Measurements from ENCODE around the gene SRPX. TPM values are rescaled to one million over a fixed set of nuclear protein-coding genes. Genes with fewer than 3 reads are reported as not detected.

Gene SRPX
- total and polyA plus RNA-seq, 2 donors (not counting 1 experiment from before 2014, with no cell fraction given): 0.59 TPM; not detected in 1

GRCh38 chrX:38106991-38107655 is 113.5 kb downstream of the SRPX start:
- 100% methylated on average over 1 of the region's 6 CpGs for WGBS (ENCODE audit: insufficient coverage)
- Mint-ChIP-seq H3K4me1 (peaks cover 2% of the 10 kb centered on the region), H3K9me3 (ENCODE audit: insufficient read depth) (no peaks in the 10 kb centered on the region), H3K27ac (no peak overlapping the region), H3K27me3 (no peaks in the 10 kb centered on the region), H3K4me3 (no peak overlapping the region)
- Histone ChIP-seq H2AFZ (ENCODE audit: insufficient read depth, low read depth, low read length, poor library complexity, severe bottlenecking) (no peak overlapping the region), H3K36me3 (replicated peaks in 1 of 2; ENCODE audit: control extremely low read depth in 1 of 2, control insufficient read depth in 1 of 2, extremely low read depth in 1 of 2, insufficient read depth in 2 of 2, low read length in 1 of 2) (no peaks in the 10 kb centered on the region), H4K20me1 (ENCODE audit: control insufficient read depth, insufficient read depth, low read length, poor library complexity, severe bottlenecking) (no peaks in the 10 kb centered on the region), H3K4me1 (ENCODE audit: control insufficient read depth in 2 of 2, insufficient read depth in 2 of 2, low read length in 2 of 2) (no peaks in the 10 kb centered on the region), H3K4me3 (ENCODE audit: control extremely low read depth in 1 of 5, extremely low read depth in 1 of 5, insufficient read depth in 1 of 5, low read depth in 2 of 5, low read length in 4 of 5) (no peak overlapping the region), H3K4me2 (replicated peaks; ENCODE audit: low read depth, low read length, poor library complexity, severe bottlenecking) (no peak overlapping the region), H3K27me3 (replicated peaks in 1 of 4; ENCODE audit: control extremely low read depth in 1 of 4, control insufficient read depth in 3 of 4, insufficient read depth in 4 of 4, low read length in 3 of 4) (no peaks in the 10 kb centered on the region), H3K27ac (ENCODE audit: low read length in 2 of 2) (no peak overlapping the region), H3K9ac (ENCODE audit: low read length) (no peak overlapping the region), H3K9me3 (ENCODE audit: control extremely low read depth in 1 of 3, control insufficient read depth in 2 of 3, insufficient read depth in 1 of 3, low read length in 2 of 3) (no peaks in the 10 kb centered on the region), H3K79me2 (ENCODE audit: control insufficient read depth, insufficient read depth, low read length) (no peaks in the 10 kb centered on the region)
- TF ChIP-seq CTCF (IDR thresholded peaks at IDR 0.05) (no peak), EZH2 (IDR thresholded peaks at IDR 0.05; ENCODE audit: borderline replicate concordance, insufficient read depth, low read depth, low read length, poor library complexity, severe bottlenecking) (no peak)
- intact Hi-C loops (cut with micrococcal nuclease): no loop called here
- CTCF ChIA-PET: no interaction called here
- ATAC-seq (ENCODE audit: low read depth) (no peak), DNase-seq (no peak)
- POLR2A ChIA-PET: no interaction called here

GRCh38 chrX:38105216-38105725 is 115.4 kb downstream of the SRPX start:
- Histone ChIP-seq H3K79me2 (ENCODE audit: control insufficient read depth, insufficient read depth, low read length) (no peaks in the 10 kb centered on the region), H3K27ac (ENCODE audit: low read length in 2 of 2) (no peak overlapping the region), H3K27me3 (replicated peaks in 1 of 4; ENCODE audit: control extremely low read depth in 1 of 4, control insufficient read depth in 3 of 4, insufficient read depth in 4 of 4, low read length in 3 of 4) (no peaks in the 10 kb centered on the region), H2AFZ (ENCODE audit: insufficient read depth, low read depth, low read length, poor library complexity, severe bottlenecking) (no peak overlapping the region), H3K9ac (ENCODE audit: low read length) (no peak overlapping the region), H3K4me1 (ENCODE audit: control insufficient read depth in 2 of 2, insufficient read depth in 2 of 2, low read length in 2 of 2) (no peaks in the 10 kb centered on the region), H3K36me3 (replicated peaks in 1 of 2; ENCODE audit: control extremely low read depth in 1 of 2, control insufficient read depth in 1 of 2, extremely low read depth in 1 of 2, insufficient read depth in 2 of 2, low read length in 1 of 2) (no peaks in the 10 kb centered on the region), H3K9me3 (ENCODE audit: control extremely low read depth in 1 of 3, control insufficient read depth in 2 of 3, insufficient read depth in 1 of 3, low read length in 2 of 3) (no peaks in the 10 kb centered on the region), H3K4me3 (ENCODE audit: control extremely low read depth in 1 of 5, extremely low read depth in 1 of 5, insufficient read depth in 1 of 5, low read depth in 2 of 5, low read length in 4 of 5) (no peak overlapping the region), H3K4me2 (replicated peaks; ENCODE audit: low read depth, low read length, poor library complexity, severe bottlenecking) (no peak overlapping the region), H4K20me1 (ENCODE audit: control insufficient read depth, insufficient read depth, low read length, poor library complexity, severe bottlenecking) (no peaks in the 10 kb centered on the region)
- ChIA-PET CTCF (no interaction called here), POLR2A (no interaction called here)
- no peaks in the 10 kb centered on the region for H3K27me3 Mint-ChIP-seq
- ATAC-seq (ENCODE audit: low read depth): no peak
- TF ChIP-seq CTCF (IDR thresholded peaks at IDR 0.05): no peak
- TF ChIP-seq EZH2 (IDR thresholded peaks at IDR 0.05; ENCODE audit: borderline replicate concordance, insufficient read depth, low read depth, low read length, poor library complexity, severe bottlenecking): no peak
- DNase-seq: no peak
- no peak overlapping the region for H3K27ac Mint-ChIP-seq
- WGBS (ENCODE audit: insufficient coverage): no CpG with 5 or more reads among the region's 6 CpGs
- no peak overlapping the region for H3K4me3 Mint-ChIP-seq
- intact Hi-C loops (cut with micrococcal nuclease): no loop called here
- H3K9me3 Mint-ChIP-seq (ENCODE audit: insufficient read depth): no peaks in the 10 kb centered on the region
- H3K4me1 Mint-ChIP-seq: peaks cover 2% of the 10 kb centered on the region

Data from B cell (primary cell).